ENCODE results near the gene LRRC28. TPM values are rescaled to one million over a fixed set of nuclear protein-coding genes. Genes with fewer than 3 reads are reported as not detected.

Gene LRRC28
- total RNA-seq, 2 experiments from 2014 or later: 15.8 to 18.9 TPM

- H3K4me1 Mint-ChIP-seq (ENCODE audit: low read depth): no peaks in the 10 kb centered on the region
- DNase-seq: no peak
- no peak overlapping the region for H3K4me3 Mint-ChIP-seq
- no peaks in the 10 kb centered on the region for H3K27me3 Mint-ChIP-seq (ENCODE audit: low read depth)
- intact Hi-C loops (cut with micrococcal nuclease): no loop called here
- CTCF ChIA-PET: interaction anchor here (1.1 to 1.2 kb wide), 2 partner anchors 37 to 373 kb away, joined by 3 to 5 read pairs; no protein-coding TSS in a partner anchor
- no peaks in the 10 kb centered on the region for H3K36me3 Mint-ChIP-seq (ENCODE audit: low read depth)
- no peaks in the 10 kb centered on the region for H3K9me3 Mint-ChIP-seq
- H3K27ac Mint-ChIP-seq: no peak overlapping the region
Measured at GRCh38 chr15:99333981-99334380, 82.7 kb downstream of the LRRC28 start.

GRCh38 chr15:99335508-99335907 is 84.2 kb downstream of the LRRC28 start:
- no peaks in the 10 kb centered on the region for H3K4me1 Mint-ChIP-seq (ENCODE audit: low read depth)
- DNase-seq: no peak
- no peaks in the 10 kb centered on the region for H3K27me3 Mint-ChIP-seq (ENCODE audit: low read depth)
- intact Hi-C loops (cut with micrococcal nuclease): no loop called here
- no peaks in the 10 kb centered on the region for H3K9me3 Mint-ChIP-seq
- H3K4me3 Mint-ChIP-seq: no peak overlapping the region
- H3K27ac Mint-ChIP-seq: no peak overlapping the region
- no peaks in the 10 kb centered on the region for H3K36me3 Mint-ChIP-seq (ENCODE audit: low read depth)
- CTCF ChIA-PET: interaction anchor here (0.9 kb wide), 1 partner anchor 24 kb away, joined by 3 read pairs; no protein-coding TSS in a partner anchor

GRCh38 chr15:99336794-99337193 is 85.5 kb downstream of the LRRC28 start:
- CTCF ChIA-PET: no interaction called here
- Mint-ChIP-seq H3K9me3 (no peaks in the 10 kb centered on the region), H3K27me3 (ENCODE audit: low read depth) (no peaks in the 10 kb centered on the region), H3K4me1 (ENCODE audit: low read depth) (no peaks in the 10 kb centered on the region), H3K36me3 (ENCODE audit: low read depth) (no peaks in the 10 kb centered on the region), H3K4me3 (no peak overlapping the region), H3K27ac (no peak overlapping the region)
- intact Hi-C loops (cut with micrococcal nuclease): no loop called here
- DNase-seq: no peak

GRCh38 chr15:99340347-99340746 is 89.1 kb downstream of the LRRC28 start:
- Mint-ChIP-seq H3K4me1 (ENCODE audit: low read depth) (peaks cover 10% of the 10 kb centered on the region), H3K9me3 (no peaks in the 10 kb centered on the region), H3K27ac (no peak overlapping the region), H3K4me3 (no peak overlapping the region), H3K36me3 (ENCODE audit: low read depth) (no peaks in the 10 kb centered on the region), H3K27me3 (ENCODE audit: low read depth) (no peaks in the 10 kb centered on the region)
- DNase-seq: no peak
- intact Hi-C loops (cut with micrococcal nuclease): no loop called here
- CTCF ChIA-PET: interaction anchor here (0.7 to 1.8 kb wide), 4 partner anchors 31 to 585 kb away, joined by 3 to 4 read pairs (median 4); no protein-coding TSS in a partner anchor

DNA sequence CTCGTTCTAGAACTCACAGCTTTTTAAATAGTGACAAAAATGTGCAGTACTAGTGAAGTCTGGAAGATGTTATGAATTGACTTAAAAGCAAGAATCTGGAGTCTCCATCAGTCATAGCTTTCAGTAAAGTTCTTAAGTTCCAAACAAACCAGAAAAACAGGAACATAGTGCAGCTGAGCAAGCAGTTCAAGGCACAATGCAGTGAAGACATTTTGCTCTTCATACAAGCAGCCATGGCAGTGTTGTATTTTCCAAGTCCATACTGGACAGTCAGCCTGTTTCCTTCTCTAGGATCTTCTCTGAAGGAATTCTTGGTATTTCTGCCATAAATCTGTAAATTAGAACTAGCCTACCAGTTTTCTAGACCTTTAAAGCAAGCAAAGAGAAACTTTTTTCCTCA is 90.5 kb downstream of the LRRC28 start:
- intact Hi-C loops (cut with micrococcal nuclease): no loop called here
- H3K9me3 Mint-ChIP-seq: no peaks in the 10 kb centered on the region
- CTCF ChIA-PET: interaction anchor here (0.7 to 0.9 kb wide), 3 partner anchors 118 to 363 kb away, joined by 3 read pairs; no protein-coding TSS in a partner anchor
- H3K36me3 Mint-ChIP-seq (ENCODE audit: low read depth): no peaks in the 10 kb centered on the region
- H3K27ac Mint-ChIP-seq: no peak overlapping the region
- no peaks in the 10 kb centered on the region for H3K27me3 Mint-ChIP-seq (ENCODE audit: low read depth)
- no peak for DNase-seq
- H3K4me1 Mint-ChIP-seq (ENCODE audit: low read depth): peaks cover 10% of the 10 kb centered on the region
- H3K4me3 Mint-ChIP-seq: no peak overlapping the region

DNA sequence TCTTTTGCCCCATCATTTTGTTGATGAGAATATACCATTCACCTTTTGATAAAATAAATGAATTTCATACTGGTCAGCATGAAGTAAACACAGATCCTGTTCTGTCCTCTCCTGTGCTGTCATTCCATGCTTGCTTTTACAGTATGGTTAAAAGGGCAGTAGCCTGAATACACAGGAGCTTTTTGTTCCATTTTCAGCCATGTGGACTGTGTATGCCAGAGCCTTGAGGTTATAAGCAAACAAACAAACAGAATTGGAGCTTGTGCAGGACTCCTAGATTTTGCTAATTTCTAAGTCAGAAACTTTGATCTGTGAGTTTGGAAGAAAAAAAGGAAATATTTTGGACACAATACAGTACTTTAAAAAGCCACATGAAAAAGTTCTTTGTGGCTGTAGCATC is 91.9 kb downstream of the LRRC28 start:
- Mint-ChIP-seq H3K27me3 (ENCODE audit: low read depth) (no peaks in the 10 kb centered on the region), H3K36me3 (ENCODE audit: low read depth) (no peaks in the 10 kb centered on the region), H3K27ac (no peak overlapping the region), H3K9me3 (no peaks in the 10 kb centered on the region), H3K4me3 (no peak overlapping the region), H3K4me1 (ENCODE audit: low read depth) (peaks cover 10% of the 10 kb centered on the region)
- CTCF ChIA-PET: interaction anchor here (0.8 to 1.8 kb wide), 2 partner anchors 62 to 414 kb away, joined by 3 to 8 read pairs; no protein-coding TSS in a partner anchor
- intact Hi-C loops (cut with micrococcal nuclease): no loop called here
- no peak for DNase-seq

DNA sequence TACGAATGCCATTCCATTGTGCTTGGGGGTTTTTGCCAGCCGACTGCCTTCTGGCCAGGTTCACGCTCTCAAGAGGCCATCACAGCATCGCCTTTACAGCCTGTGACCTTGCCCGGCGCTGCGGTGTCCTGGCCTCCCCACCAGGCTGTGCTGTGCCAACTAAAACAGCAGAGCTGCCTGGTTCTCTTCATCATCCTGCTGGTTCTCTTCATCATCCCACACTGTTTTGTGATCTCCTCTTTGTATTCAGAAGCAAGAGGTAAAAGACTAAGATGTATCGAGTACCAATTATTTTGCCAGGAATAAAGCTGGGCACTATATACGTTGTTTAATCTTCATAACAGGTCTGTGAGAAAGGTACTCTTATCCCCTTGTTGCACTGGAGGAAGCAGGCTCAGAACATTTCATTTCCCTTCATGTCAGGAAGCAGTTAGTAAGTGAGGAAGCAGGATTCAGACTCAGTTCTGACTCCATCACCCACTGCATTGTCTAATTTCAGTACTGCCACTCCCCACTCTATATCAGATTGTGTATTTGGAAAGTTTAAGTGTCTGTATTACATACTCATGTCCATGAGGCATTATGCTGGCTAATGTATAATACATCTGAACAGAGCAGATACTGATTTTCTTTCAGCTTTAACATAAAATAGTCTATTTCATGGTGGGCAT is 92.7 kb downstream of the LRRC28 start:
- CTCF ChIA-PET: interaction anchor here (0.6 to 1.8 kb wide), 6 partner anchors 28 to 413 kb away, joined by 3 to 8 read pairs (median 3); no protein-coding TSS in a partner anchor
- H3K4me3 Mint-ChIP-seq: no peak overlapping the region
- intact Hi-C loops (cut with micrococcal nuclease): loop anchor here (1.0 to 2.0 kb wide), 2 partner anchors 27 to 360 kb away; no protein-coding TSS in a partner anchor
- peaks cover 10% of the 10 kb centered on the region for H3K4me1 Mint-ChIP-seq (ENCODE audit: low read depth)
- H3K36me3 Mint-ChIP-seq (ENCODE audit: low read depth): no peaks in the 10 kb centered on the region
- no peaks in the 10 kb centered on the region for H3K9me3 Mint-ChIP-seq
- no peak overlapping the region for H3K27ac Mint-ChIP-seq
- DNase-seq: peak; percentile 43
- no peaks in the 10 kb centered on the region for H3K27me3 Mint-ChIP-seq (ENCODE audit: low read depth)

DNA sequence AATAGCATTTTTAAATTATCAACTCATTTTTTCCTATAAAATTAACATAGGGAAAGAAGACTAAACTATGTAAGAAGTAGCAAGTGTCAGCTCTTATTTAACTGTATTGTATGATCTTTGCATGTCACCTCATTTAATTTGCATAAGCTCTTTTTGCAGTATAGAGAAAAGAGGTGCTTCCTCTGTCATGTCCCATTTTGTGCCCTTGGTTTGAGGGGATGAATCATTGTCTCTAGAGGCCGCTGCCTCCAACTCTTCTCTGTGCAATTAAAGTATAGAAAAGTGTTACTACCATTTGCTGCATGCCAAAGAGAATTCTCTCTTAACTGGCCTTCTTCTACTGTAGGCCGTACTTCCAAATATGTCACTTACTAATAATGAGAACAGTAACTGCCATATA is 93.4 kb downstream of the LRRC28 start:
- Mint-ChIP-seq H3K27me3 (ENCODE audit: low read depth) (no peaks in the 10 kb centered on the region), H3K27ac (no peak overlapping the region), H3K36me3 (ENCODE audit: low read depth) (no peaks in the 10 kb centered on the region), H3K9me3 (no peaks in the 10 kb centered on the region), H3K4me1 (ENCODE audit: low read depth) (peaks cover 10% of the 10 kb centered on the region), H3K4me3 (no peak overlapping the region)
- DNase-seq: no peak
- intact Hi-C loops (cut with micrococcal nuclease): loop anchor here (1.0 to 2.0 kb wide), 2 partner anchors 26 to 360 kb away; no protein-coding TSS in a partner anchor
- CTCF ChIA-PET: interaction anchor here (0.7 to 1.8 kb wide), 5 partner anchors 27 to 412 kb away, joined by 3 to 8 read pairs (median 3); no protein-coding TSS in a partner anchor

GRCh38 chr15:99345242-99345641 is 94.0 kb downstream of the LRRC28 start:
- intact Hi-C loops (cut with micrococcal nuclease): loop anchor here (2.0 kb wide), 1 partner anchor 26 kb away; no protein-coding TSS in a partner anchor
- no peak for DNase-seq
- Mint-ChIP-seq H3K27ac (no peak overlapping the region), H3K27me3 (ENCODE audit: low read depth) (no peaks in the 10 kb centered on the region), H3K4me3 (no peak overlapping the region), H3K9me3 (no peaks in the 10 kb centered on the region), H3K36me3 (ENCODE audit: low read depth) (no peaks in the 10 kb centered on the region), H3K4me1 (ENCODE audit: low read depth) (peaks cover 10% of the 10 kb centered on the region)
- CTCF ChIA-PET: no interaction called here

- H3K36me3 Mint-ChIP-seq (ENCODE audit: low read depth): no peaks in the 10 kb centered on the region
- H3K27me3 Mint-ChIP-seq (ENCODE audit: low read depth): no peaks in the 10 kb centered on the region
- no peak overlapping the region for H3K4me3 Mint-ChIP-seq
- H3K4me1 Mint-ChIP-seq (ENCODE audit: low read depth): peaks cover 10% of the 10 kb centered on the region
- no peak for DNase-seq
- no peaks in the 10 kb centered on the region for H3K9me3 Mint-ChIP-seq
- intact Hi-C loops (cut with micrococcal nuclease): loop anchor here (2.0 kb wide), 1 partner anchor 25 kb away; no protein-coding TSS in a partner anchor
- H3K27ac Mint-ChIP-seq: no peak overlapping the region
- CTCF ChIA-PET: interaction anchor here (0.7 to 1.2 kb wide), 2 partner anchors 73 to 358 kb away, joined by 4 to 5 read pairs; no protein-coding TSS in a partner anchor
Measured at GRCh38 chr15:99345832-99346462, 94.7 kb downstream of the LRRC28 start.

DNA sequence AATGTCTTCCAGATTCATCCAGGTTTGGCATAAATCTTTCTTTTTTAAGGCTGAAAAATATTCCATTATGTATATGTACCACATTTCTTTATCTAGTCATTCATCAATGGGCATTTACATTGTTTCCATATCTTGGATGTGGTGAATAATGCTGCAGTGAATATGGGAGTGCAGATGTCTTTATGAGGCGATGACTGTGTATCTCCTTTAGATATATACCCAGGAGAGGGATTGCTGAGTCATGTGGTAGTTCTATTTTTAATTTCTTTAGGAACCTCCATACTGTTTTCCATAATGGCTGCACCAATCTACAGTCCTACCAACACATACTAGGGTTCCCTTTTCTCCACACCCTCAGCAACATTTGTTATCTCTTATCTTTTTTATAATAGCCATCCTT is 96.3 kb downstream of the LRRC28 start:
- DNase-seq: no peak
- intact Hi-C loops (cut with micrococcal nuclease): no loop called here
- H3K4me1 Mint-ChIP-seq (ENCODE audit: low read depth): peaks cover 10% of the 10 kb centered on the region
- H3K27me3 Mint-ChIP-seq (ENCODE audit: low read depth): no peaks in the 10 kb centered on the region
- H3K27ac Mint-ChIP-seq: no peak overlapping the region
- no peak overlapping the region for H3K4me3 Mint-ChIP-seq
- CTCF ChIA-PET: no interaction called here
- H3K36me3 Mint-ChIP-seq (ENCODE audit: low read depth): no peaks in the 10 kb centered on the region
- no peaks in the 10 kb centered on the region for H3K9me3 Mint-ChIP-seq

DNA sequence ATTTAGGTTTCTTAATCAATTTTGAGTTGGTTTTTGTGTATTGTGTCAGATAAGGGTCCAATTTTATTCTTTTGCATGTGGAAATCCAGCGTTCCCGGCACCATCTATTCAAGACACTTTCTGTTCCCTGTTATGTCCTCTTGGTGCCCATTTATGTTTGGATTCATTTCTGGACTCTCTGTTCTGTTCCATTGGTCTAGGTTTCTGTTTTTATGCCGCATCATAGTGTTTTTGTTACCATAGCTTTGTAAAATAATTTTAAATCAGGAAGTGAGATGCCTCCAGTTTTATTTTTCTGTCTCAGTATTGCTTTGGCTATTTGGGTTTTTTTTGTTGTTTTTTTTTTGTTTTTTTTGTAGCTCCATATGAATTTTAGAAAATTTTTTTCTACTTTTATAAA is 97.1 kb downstream of the LRRC28 start:
- Mint-ChIP-seq H3K9me3 (no peaks in the 10 kb centered on the region), H3K27me3 (ENCODE audit: low read depth) (no peaks in the 10 kb centered on the region), H3K27ac (no peak overlapping the region), H3K4me3 (no peak overlapping the region), H3K36me3 (ENCODE audit: low read depth) (peaks cover 4% of the 10 kb centered on the region), H3K4me1 (ENCODE audit: low read depth) (peaks cover 10% of the 10 kb centered on the region)
- intact Hi-C loops (cut with micrococcal nuclease): no loop called here
- DNase-seq: no peak
- CTCF ChIA-PET: interaction anchor here (0.6 to 1.4 kb wide), 3 partner anchors 12 to 474 kb away, joined by 3 to 4 read pairs (median 4); no protein-coding TSS in a partner anchor
